Activated CD4-positive, alpha-beta T cell treated with anti-CD3 and anti-CD28 coated beads, Interleukin-2, amount 50 U/mL, for 48 hours (primary cell): Measurements from ENCODE around the gene FPGT.
A peak's percentile ranks its signal among the peaks of the same experiment; 100 is the strongest.
"Not testable (repeated sequence)": the region's sequence is repeated elsewhere in the genome, so short reads cannot be mapped to it uniquely, and the experiment has no call there.

Experiments used
- DNase-seq, 2 experiments: peaks; one replicate each; pipeline ENCODE4 v3.0.0-alpha.2; 2020

FPGT gene

GRCh38 chr1:74197657-74198552, at the start of gene FPGT, which contains the start of gene LRRIQ3:
Gene FPGT, plus strand, starts transcription at chr1:74198242. Its CDS starts 37 bp downstream, at chr1:74198279.
Gene LRRIQ3, minus strand, starts transcription at chr1:74198176. Its CDS starts 14,492 bp downstream, at chr1:74183684.
- DNase-seq: peak; percentile 96 to 97

DNA sequence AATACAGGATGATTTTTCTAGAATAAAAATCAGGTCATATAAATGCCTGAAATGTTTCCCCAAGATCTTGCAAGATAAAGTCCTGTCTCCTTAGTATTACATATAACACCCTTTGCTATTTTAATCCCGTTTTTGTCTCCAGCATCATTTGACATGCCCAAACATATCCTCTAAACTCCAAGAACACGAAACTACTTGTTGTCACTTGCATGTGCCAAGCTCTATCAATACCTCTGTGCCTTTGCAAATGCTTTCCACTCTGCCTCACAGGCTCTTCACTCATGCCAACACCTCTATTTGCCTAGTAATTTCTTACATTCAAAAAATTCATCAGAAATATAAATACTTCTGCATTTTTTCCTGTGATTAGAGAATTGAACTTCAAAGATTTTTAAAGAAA, 38.0 kb upstream of the FPGT start:
- no peak for DNase-seq

DNA sequence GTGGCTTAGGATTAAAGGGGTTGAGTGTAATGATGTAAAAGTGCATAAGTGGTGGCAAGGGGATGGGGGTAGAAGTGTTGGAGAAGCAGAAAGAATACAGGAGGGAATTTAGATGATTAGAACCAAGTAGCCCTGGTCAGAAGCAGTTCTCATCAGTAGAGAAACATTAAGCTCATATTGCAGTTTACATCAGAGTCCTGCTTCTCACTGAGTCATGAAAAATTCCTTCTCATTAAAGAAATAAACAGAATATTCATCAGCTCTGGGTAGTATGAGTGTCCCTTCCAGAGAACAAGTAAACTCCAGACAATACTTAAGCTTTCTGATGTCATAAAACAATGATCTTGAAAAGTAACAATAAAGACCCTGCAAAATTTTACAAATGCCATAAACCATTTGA, 36.5 kb upstream of the FPGT start:
- DNase-seq: no peak

DNA sequence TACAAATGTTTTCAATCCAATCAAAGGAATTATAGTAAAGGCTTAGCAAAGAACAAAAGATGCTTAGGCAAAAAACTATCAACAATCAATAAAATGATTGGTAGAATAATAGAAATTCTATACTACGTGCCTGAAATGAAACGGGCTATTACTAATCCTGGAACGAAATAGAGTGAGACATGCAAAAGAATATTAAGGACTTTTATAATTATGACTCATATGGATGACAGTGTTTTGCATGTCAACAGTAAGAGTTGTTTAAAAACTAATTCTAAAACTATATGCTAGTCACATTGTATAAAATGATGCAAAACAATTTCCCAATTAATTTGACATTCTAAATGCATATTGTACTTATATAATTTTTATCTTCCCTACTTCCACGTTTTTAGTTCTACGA, 35.7 kb upstream of the FPGT start:
- DNase-seq: no peak

DNA sequence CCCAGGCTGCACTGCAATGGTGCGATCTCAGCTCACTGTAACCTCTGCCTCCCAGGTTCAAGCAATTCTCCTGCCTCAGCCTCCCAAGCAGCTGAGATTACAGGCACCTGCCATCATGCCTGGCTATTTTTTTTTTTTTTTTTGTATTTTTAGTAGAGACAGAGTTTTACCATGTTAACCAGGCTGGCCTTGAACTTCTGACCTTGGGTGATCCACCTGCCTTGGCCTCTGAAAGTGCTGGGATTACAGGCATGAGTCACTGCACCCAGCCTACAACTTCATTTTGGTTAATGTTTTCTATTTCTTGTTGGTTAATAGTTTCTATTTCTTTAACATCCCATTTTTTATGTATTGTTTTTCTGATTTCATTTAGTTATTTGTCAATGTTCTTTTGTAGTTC, 23.6 kb upstream of the FPGT start:
- not testable (repeated sequence) for DNase-seq

DNA sequence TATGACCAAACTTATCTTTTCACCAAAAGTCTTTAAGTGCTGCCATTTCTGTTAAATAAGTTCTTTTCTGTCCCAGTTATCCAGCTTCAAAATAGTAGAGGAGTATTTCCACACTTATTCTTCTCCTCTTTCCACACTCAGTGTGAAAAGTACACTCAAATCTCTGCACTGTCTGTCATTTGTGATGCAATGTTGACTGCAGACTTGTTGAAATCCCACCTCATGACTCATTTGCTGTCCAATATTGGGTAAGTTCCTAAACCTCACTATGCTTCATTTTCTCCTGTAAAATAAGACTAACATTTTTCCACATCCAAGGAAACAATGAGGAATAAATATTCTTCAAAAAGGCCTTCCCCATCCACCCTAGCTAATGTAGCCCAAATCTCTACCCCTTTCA, 17.6 kb upstream of the FPGT start:
- DNase-seq: no peak

GRCh38 chr1:74193908-74194307, 4.1 kb upstream of the FPGT start:
- no peak for DNase-seq

DNA sequence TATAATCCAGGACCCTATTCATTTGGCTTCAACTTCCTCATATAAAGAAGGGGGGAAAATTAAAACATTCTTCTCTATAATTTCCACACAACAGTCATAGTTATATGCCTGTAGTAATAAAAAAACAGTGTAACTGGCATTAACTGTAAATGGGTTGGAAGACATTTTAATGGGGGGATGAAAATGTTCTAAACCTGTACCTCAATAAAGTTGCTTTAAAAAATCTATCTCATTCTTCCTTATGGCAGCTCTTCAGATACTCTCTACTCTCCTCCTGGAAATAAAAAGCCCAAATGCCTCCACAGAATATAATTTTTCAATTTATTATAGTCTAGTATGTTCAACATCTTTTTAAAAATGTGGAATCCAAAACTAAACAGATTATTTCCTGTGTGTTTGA, 2.7 kb upstream of the FPGT start:
- DNase-seq: no peak

DNA sequence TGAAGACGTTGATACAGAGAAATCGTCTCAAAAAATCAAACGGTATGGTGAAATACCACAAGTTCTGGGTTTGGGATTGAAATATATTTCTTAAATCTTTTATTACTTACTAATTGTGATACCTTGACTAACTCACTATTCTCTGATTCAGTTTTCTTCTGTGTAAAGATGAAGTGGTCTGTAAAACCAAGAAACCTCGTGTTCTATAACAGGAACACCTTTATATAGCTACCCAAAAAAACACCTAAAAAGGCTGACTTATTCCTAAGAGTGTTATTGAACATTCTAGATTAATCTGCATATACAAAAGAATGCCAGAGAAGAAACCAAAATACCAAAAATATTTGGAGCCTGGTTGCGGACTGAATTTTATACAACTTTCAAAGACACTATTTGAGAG, 787 bp upstream of the FPGT start:
- DNase-seq: no peak

DNA sequence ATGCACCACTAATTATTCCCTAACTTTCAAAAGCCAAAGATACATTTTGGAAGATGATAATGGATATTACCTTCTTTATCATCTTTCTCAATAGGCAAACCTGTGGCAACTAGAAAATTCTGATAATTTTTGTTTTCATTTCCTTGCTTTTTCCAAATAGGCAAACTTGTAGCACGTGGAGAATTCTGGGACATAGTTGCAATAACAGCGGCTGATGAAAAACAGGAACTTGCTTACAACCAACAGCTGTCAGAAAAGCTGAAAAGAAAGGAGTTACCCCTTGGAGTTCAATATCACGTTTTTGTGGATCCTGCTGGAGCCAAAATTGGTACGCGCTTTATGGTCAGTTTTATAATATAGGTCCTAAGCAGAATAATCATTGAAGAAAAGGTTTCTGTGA, 1.5 kb downstream of the FPGT start:
- no peak for DNase-seq

- DNase-seq: no peak
These were observed 7.2 kb downstream of the FPGT start for GRCh38 chr1:74205266-74205665.

DNA sequence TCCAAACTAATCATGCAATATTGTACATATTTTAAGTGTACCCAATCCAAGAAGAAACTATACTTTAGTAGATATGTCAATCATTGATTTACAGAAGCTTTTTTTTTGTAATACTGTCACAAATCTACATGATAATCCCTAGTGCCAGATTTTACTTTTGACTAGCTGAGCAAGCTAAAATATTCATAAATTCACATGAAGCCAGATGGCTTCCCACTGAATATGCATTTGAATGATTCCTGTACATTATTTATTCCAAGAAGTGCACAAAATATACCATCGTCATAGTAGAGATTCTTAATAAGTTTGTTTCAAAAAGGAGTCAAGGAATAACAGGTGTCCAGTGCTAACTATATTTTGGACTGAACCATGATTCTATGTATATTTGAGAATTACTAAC, 17.2 kb downstream of the FPGT start:
- no peak for DNase-seq

GRCh38 chr1:74222701-74223100, 24.7 kb downstream of the FPGT start:
- DNase-seq: no peak

DNA sequence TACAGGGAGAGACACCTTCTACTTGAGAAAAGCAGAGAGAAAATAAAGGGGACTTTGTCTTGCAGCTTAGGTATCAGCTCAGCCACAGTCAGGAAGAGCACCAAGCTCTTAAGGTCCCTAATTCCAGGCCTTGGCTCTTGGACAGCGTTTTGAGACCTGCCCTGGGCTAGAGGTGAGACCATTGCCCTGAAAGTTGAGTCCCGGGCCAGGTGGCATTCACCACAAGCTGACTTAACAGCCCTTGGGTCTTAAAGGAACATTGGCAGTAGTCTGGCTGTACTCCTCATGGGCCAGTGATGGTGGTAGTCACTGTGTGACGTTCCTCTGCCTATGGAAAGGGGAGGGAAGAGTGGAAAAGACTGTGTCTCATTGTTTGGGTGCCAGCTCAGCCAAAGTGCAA, 25.4 kb downstream of the FPGT start:
- no peak for DNase-seq

- DNase-seq: no peak
These were observed 37.1 kb downstream of the FPGT start, which contains the start of gene TNNI3K for GRCh38 chr1:74235153-74235552. Gene TNNI3K, plus strand, starts transcription at chr1:74235387. Its CDS starts 65 bp downstream, at chr1:74235452.

DNA sequence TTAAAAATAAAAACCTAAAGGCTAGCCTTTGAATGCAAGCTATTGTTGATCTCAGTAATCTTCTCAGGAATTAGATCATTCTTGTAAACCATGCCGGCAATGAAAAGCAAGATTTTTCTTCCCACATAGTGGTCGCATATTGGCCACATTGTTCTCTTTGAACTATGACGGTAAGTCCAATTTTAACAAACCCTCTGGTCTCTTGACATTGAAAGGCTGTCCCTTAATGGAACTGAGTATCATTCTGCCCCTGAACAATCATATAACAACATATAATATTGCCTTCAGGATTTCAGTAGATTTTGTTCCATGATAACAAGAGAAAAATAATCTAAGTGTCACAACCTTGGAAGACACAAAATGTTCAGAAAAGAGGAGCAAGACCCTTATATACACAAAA, 38.4 kb downstream of the FPGT start:
- DNase-seq: no peak

DNA sequence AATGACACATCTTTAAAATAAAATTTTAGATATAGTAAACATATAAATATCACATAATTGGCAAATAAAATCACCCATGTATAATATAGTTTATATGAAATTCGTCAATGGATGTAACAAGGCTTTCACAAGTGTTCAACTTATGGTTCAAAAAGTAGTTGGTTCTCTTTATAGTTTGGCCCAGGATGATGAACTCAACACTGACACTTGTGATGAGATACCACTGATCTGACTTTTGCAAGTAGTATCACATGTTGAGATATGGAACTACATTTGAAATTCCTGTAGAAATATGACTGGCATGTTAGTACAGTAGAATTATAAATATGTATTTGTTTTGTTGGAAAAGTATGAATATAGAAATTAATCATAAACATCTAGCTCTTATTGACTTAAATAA, 39.0 kb downstream of the FPGT start:
- DNase-seq: no peak

- no peak for DNase-seq
These were observed 39.7 kb downstream of the FPGT start for GRCh38 chr1:74237787-74238186.

GRCh38 chr1:74245168-74245772, 47.2 kb downstream of the FPGT start:
- DNase-seq: no peak

GRCh38 chr1:74246315-74246714, 48.3 kb downstream of the FPGT start:
- DNase-seq: no peak

DNA sequence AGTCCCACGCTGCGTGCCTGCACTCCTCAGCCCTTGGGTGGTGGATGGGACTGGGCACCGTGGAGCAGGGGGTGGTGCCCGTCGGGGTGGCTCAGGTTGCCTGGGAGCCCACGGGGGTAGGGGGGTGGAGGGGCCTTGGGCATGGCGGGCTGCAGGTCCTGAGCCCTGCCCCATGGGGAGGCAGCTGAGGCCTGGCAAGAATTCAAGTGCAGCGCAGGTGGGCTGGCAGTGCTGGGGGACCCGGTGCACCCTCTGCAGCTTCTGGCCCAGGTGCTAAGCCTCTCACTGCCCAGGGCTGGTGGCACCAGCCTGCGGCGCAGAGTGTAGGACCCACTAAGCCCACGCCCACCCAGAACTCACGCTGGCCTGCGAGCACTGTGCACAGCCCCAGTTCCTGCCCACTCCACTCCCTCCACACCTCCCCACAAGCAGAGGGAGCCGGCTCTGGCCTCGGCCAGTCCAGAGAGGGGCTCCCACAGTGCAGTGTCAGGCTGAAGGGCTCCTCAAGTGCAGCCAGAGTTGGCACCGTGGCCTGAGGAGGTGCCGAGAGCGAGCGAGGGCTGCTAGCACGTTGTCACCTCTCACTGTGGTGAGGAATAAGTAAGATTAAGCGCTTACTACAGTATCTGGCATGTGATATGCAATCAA, 50.0 kb downstream of the FPGT start:
- no peak for DNase-seq

GRCh38 chr1:74253243-74253824, 55.3 kb downstream of the FPGT start:
- DNase-seq: not testable (repeated sequence)
